Fibroblast of peridontal ligament (primary cell): Measurements from ENCODE around the gene DCUN1D4.

Experiments used
- DNase-seq: peaks from one replicate; pipeline ENCODE4 v3.0.0-alpha.2; 2010; ENCODE audit errors: extremely low read depth

The DCUN1D4 gene

DNA sequence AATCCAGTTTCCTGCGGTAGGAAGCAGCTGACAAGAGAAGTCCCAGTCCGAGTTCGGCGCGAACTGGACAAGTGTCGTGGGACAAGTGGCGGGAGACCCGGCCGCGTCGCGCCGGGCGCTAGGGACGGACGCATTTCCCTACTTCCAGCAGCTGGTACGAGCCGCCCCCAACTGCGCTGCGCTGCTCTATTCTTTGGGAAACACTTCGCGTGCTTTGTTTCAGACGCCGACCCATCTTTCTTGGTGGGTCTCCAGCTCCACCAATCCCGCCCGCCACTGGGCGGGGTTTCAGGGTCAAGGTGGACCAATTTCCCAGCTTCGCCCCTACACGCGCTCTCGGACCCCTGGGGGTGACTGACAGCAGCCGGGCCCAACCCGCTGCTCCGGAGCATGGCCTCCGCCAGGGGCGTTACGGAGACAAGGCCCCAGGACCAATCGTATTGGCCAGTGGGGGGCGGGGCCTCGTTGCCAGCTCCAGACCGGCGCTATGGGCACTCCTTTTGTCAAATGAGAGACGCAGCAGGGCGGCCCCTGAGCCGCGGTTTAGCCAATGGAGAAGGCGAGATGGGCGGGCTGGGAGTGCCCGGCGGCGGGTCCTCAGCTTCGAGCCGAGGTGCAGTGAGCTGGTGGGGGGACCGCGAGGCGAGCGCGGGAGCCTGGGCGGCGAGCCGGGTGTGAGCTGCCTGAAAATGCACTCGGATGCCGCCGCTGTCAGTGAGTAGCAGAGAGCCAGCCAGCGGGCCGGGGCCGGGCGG lies at the start of gene DCUN1D4:
TSS of gene DCUN1D4 (plus strand) at position 600 of the 755 bp plus-strand sequence. CDS start at position 690, 90 bp downstream.
- DNase-seq = peak; percentile 99

DNA sequence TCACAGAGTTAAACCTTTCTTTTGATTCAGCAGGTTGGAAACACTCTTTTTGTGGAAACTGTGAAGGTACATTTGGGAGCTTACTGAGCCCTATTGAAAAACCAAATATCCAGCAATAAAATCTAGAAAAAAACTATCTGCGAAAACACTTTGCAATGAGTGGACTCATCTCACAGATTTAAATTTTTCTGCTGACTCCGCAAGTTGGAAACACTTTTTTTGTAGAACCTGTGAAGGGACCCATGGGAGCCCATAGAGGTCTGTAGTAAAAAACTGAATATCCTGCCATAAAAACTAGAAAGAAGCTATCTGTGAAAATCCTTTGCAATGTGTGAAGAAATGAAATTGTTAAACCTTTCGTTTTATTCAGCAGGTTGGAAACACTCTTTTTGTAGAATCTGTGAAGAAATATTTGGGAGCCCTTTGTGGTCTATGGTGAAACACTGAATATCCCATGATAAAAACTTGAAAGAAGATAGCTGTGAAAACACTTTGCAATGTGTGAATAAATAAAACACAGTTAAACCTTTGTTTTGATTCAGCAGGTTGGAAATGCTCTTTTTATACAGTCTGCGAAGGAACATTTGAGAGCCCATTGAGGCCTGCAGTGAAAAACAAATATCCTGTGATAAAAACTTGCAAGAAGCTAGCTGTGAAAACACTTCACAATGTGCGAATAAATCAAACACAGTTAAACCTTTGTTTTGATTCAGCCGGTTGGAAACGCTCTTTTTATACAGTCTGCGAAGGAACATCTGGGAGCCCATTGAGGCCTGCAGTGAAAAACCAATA lies 22.3 kb upstream of the DCUN1D4 start:
- no peak for DNase-seq

DNA sequence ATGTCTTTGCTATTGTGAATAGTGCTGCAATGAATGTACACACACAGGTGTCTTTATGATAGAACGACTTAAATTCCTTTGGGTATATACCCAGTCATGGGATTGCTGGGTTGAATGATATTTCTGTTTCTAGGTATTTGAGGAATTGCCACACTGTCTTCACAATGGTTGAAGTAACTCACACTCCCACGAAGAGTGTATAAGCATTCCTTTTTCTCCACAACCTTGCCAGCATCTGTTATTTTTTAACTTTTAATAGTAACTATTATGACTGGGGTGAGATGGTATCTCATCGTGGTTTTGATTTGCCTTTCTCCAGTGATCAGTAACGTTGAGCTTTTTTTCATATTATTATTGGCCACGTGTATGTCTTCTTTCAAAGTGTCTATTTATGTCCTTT lies 17.6 kb upstream of the DCUN1D4 start:
- DNase-seq = no peak

DNA sequence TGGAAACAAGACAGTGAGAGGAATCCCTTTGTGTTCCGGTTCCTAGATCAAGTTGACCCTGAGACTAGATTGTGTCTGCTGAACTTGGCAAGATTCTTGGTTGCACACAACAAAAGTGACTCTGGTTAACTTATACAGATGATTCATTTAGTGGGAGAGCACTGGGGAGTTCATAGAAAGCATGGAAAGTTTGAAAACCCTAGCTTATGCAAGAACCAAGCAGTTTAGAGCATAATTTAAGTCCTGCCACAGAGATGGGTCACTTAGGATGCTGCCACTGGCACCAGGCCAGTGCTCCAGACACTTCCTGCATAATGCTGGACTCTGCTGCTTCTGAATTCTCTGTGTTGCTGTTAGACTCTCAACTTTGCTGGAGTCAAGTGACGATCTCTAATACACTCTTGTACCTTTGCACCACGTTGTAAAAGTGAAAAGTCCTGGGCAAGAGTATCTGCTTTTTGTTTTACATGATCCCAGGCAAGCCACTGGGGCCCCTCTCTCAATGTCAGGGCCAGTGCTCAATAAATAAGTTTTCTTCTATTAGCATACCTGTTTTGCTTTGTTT lies 12.7 kb upstream of the DCUN1D4 start:
- peak; percentile 19 for DNase-seq

DNA sequence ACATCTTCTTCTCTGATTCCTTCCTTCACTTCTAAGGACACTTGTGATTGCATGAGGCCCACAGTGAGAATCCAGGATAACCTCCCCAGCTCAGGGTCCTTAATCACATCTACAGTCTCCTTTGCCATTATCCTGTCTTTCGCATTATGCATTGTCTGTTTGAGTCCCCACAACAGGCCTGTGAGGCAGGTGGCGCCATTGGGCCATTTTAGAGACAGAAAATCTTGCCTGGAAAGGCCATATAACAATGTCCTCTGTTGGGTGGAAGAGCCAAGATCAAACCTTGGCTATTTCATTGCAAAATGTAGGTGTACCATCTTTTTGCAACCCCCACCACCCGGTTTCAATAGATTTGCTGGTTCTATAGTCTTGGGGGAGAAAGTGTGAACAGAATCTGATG lies 11.8 kb upstream of the DCUN1D4 start:
- DNase-seq = peak; percentile 66

DNA sequence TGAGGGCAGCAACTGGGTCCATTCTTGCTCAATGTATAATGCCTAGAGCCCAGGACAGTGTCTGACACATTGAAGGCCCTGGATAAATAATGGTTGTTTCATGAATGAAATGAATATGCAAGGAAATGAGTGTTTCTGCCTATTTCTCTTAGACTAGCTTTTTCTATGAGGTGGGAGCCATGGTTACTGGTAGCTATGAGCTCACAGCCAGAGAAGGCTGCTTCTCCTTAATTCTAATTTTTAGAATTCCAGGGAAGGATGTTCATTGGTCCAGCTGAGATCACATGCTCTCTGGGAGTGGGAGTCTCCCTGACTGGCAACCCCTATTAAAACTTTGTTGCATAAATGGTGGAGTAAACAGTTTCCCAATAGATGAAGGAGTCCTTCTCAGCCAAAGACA lies 9.7 kb upstream of the DCUN1D4 start:
- DNase-seq = no peak

DNA sequence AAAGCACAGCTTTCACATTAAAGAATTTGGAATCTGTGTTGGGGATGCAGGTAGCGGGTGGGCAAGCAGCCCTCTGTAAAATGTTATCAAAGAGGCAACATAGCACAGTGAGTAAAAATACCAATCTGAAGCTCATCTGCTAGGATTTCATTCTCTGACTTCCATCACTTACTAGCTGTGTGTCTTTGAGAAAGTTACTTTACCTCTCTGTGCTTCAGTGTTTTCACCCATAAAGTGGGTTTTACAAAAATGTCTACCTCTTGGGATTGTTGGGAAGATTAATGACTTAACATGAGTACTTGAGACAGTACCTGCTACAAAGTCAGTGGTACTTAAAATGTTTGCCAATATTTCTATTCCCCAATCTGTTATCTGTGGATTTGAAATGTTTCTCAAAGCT lies 7.9 kb upstream of the DCUN1D4 start:
- no peak for DNase-seq

DNA sequence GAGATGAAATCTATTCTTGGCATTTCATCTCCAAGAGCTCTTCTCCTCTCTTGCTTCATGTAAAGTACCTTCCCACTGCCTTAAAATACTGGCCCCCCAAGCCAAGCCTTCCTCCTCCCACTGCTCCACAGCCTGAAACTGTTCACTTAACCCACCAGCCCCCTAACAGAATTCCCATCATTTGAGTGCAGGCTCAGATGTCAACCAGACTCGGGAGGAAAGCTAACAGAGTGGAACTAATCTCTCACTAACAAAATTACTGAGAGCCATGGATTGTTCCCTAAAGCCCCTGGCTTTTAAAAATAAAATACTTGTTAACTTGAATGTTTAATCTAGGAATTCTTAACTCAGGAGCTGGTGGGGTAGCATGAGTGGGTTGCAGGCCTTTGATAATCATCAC lies 7.1 kb upstream of the DCUN1D4 start:
- DNase-seq = no peak

DNA sequence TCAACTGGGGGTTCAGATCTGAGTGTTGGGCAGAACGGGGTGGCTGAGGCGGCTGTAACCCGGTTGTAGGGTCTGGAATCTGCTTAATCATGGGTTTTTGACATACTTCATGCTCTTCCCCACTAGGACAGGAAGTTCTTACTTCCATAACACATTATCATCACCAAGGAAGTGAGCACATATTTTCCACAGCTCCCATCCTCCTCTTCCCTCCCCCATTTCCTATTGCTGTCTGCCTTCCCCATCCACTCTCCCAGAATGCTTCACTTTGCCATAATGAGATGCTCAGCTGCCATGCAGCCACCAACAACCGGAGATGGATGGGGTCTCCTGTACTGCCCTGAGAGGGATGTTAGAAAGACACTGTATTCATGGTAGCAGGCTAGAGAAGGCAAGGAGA lies 6.4 kb upstream of the DCUN1D4 start:
- no peak for DNase-seq

DNA sequence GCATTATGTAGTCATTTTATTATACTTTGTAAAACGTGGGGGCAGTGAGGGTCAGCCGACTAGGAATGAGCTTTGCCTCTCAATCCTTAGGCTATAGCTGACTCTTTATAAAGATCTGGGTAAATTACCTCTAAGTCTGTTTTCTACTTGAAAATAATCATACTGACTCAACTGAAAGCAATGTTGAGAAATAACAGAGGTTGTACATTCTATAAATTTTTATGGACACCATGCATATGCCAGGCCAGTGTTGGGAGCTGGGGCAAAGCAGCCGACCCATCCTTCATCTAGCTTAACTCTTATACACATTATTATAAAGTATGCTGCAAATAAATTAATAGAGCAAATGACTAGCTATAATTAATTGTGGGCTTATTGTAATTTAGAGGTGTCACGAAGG lies 2.2 kb upstream of the DCUN1D4 start:
- DNase-seq = no peak

DNA sequence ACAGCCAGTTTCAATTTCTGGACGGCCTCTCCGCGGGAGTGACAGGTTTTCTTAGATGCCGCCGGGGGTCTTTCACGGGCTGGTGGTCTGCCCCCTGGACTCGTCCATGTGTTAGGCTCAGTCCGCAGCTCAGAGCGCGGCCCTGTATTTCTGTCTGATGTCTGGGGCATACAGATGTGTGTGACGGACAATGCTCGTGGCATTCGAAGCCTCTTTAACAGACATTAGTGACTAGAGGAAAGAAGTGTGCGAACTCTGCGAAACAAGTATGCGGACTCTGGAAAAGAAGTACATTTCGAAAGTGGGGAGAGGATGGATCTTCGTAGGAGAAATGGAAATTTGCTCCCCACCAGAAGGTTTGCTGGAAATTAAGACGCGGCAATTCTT lies 793 bp upstream of the DCUN1D4 start:
- peak; percentile 54 for DNase-seq

DNA sequence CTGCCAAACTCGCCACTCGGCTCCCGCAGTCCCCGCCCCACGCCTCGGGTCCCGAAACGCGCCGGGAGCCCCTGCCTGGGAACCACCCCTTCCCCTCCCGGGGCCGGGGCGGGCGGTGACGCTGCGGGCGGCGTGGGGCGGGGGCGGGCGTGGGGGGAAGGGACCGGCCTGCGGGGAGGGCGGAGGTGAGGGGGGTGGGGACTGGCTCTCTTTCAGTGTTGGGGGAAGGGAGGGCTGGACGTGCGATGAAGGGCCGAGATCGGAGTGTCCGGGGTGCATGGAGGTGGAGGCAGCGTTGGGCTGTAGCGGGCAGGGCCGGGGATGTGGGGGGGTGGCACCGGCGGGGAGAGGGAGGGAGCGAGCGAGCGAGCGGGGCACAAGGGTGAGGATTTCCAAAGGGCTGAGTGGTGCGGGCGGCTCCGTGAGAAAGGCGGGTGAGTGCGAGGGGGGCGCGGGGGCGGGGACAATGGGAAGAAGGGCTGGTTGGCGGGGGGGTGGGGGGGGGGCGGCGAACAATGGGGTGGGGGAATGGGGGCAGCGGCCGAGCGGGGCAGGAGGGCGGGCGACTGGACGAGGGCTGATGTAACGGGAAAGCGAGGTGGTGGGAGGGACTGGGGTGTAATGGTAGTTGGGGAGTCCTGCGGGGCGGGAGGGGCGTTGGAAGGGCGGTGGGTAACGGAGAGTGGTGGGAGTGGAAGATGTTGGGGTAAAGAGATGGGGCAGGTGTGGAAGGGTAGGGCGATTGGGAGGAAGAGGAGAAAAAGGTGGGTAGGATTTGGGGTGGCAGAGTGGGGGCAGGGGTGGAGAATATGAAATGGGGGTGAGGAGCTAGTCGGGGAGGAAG lies 578 bp downstream of the DCUN1D4 start:
- DNase-seq = peak; percentile 51

DNA sequence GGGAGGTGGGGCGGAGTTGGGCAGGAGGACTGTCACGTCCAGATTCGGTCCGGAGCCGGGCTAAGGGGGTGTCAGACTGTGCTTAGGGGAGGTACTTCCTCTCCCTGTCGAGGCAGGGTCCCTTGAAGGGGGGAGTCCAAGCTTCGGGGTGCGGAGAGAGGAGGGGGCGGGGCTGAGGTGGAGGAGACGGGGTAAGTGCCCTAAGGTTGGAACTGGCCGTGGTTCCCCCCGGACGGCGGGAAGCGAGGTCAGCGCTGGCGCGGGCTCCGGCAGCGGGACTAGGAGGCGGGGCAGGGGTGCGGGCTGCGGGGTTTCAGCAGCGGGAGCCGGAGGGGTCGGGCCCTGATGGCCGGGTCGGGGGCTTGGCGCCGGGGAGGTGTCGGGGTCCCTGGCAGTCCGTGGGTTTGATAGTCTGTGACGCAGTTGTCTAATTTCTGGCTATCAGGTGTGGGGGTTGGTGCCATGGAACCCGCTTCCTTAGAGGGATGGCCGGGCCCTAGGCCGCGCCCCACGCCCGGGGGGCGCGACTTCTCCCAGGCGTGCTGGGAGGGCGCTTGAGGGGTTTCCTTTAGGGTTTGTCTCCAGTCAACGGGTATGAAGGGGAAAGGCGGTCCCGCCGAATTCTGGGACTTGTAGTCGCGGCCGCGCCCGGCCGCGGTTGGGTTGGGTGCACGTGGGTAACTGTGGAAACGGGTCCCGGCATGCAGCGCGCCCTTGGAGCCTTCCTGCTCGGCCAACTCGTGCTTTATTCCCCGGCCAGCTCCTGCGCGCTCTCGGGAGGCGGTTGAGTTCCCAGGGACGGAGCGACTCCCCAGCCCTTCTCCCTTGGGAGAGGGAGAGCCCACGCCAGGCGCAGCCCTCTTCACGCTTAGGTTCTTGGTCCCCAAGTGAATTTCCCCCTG lies 1.5 kb downstream of the DCUN1D4 start:
- DNase-seq = peak; percentile 87

DNA sequence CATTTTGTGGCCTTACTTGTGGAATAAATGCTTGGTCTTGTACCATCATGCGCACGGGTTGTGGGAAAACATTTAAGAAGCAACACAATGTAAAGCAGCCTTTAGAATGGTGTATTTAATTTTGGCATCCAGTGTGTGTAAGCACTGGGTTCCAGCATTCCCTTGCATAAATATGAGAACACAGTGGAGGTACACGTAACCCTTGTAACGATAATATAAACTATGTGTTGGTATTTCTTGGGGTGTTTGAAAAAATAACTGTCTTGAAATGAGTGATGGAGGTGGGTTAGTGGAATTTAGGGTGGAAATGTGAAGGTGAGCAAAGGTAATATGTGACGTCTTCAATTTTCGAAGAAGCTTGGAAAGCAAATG lies 2.1 kb downstream of the DCUN1D4 start:
- no peak for DNase-seq

DNA sequence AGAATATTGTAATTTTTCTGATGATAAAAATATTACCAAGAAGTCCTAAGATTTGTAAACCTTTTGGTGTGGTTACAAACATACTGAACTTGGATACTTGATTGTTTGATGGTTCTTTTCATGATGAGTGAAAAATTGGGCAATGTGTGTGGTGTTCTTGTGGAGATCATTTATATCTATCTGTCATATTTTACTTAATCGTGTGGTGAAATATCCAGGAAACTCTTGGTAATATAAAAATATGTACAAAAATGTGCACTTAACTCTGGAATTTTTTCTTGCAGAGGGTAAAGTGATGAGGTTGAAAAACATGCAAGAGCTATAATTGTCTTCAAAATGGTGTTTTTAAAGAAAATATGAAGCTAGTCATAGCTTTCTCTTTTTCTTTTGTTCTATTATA lies 2.8 kb downstream of the DCUN1D4 start:
- DNase-seq = peak; percentile 21

DNA sequence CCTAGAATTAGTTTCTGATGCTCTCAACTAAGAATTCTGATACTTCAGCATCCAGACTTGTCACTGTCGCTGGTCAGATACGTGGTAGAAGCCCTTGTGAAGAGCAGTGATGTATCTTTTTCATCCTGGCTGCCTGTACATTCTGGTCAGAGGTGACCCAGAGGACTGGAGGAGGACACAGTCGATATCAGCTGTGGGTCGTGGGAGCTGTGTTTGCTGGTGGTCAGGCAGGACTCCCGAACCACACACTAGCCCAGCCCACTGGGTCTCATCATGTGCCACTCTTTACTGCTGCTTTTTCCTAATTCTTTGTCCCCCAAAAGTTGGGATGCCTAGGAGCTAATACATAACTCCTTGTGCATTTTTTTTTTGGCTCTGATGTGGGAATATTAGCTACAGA lies 6.5 kb downstream of the DCUN1D4 start:
- no peak for DNase-seq

DNA sequence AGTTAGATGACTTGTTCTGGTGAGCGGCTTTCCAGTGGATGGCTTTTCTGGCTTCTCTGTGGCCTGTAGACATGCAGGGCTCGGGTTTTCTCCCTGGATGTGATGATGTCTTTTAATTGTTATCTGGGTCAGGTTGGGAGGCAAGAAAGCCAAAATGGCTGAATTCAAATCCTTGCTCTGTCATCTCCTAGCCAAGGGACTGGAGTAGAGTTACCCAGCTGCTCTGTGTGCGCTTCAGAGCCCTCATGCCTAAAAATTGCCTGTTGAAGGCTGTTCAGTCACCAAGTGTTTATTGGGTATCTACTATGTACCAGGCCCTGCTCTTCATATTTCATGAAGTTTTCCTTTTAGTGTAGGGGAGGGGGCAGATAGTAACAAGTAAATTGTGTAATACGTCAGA lies 7.3 kb downstream of the DCUN1D4 start:
- DNase-seq = no peak

DNA sequence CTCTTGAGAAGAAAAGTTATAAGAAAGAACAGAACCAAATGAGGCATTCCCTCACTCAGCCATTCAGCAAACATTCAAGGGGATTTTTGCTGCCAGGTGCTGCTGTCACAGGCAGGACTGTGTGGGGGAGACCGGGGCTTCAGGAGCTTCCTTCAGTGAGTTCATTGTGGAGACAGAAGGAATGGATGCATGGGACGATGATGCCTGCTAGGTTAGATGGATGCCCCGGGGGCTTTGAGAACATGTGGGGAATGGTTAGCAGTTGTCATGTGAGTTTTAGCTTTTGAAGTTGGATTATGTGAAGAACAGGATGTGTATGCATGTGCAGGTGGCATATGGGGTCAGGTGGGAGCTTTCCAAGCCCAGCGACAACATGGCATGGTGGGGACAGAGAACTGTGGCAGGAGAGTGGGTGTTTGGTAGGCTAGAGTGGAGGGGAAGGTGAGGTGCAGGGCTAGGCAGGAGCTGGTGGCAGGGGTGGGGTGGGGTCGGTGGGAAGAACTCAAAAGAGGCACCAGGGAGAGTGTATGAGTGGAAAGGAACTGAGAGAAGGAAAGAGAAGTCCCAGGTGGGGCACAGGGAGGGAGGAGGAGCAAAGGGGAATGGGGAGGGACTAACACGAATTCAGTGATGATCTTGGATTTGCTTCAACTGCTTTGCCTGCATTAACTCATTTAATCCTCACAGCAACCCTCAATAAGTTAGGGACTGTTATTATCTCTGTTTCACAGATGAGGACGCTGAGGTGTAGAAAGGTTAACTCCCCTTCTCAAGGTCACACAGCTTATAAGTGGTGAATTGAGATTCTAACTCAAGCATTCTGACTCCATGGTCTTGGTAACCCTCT lies 8.4 kb downstream of the DCUN1D4 start:
- DNase-seq = no peak

DNA sequence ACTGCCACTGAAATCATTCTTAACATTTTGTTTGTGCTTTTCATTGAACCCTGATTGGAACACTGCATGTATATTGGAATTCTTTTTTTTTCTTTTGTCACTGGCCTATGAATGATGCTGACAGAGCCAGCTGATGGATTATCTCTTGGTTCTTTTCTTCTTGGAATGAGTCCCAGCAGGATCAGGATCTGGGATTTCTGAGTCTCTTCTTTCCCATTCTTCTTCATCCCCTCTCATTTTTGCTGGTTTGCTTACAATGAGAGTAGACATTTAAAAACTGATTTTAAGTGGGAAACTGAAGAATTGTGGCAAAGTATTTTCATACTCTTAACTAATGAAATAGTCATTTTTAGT lies 9.0 kb downstream of the DCUN1D4 start:
- DNase-seq = no peak

DNA sequence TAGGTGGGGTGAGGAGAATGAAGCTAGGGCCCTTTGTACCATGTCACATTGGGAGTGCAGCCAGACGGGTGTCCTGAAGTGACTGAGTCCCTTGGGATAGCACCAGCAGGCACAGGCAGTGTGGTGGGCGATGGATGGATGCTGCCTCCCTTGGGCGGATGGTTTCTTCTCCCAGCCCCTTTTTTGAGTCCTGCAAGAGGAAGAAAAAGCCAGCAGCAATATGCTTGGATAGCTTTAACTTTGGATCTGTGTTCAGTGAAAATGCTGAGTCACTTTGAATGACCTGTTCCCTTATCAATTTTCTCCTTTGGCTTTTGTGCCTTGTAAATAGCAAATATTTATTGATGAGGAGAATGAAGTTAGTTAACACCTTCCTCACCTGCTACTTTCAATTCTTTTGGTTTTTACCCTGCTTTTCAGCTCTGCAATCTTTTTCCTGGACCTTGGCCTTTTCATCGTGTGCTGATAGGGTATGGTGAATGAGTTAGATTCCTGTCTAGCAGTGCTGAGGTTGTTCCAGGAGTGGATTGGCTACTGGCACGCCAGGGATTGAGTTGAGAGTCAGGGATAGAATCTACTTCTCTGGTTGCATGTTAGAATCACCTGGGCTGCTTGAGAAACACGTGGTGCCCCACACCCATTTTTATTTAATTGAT lies 10.2 kb downstream of the DCUN1D4 start:
- peak; percentile 41 for DNase-seq
